Measurements from ENCODE around the gene CRCP. TPM values are rescaled to one million over a fixed set of nuclear protein-coding genes. Genes with fewer than 3 reads are reported as not detected.
A peak's percentile ranks its signal among the peaks of the same experiment; 100 is the strongest.

Gene CRCP
- total and polyA plus RNA-seq, 2 of the 13 experiments (the other 11 are each of a cell fraction or from before 2014, with no cell fraction given) = 22.7 to 31.0 TPM

- TF ChIP-seq KIAA2018 (CRISPR knock-in tag; IDR thresholded peaks at IDR 0.05; ENCODE audit: borderline replicate concordance) (no peak), CENPT (CRISPR knock-in tag; IDR thresholded peaks at IDR 0.05; ENCODE audit: low read depth) (peak; percentile 70; the same call in 1 of the 2 replicates), NFE2 (CRISPR knock-in tag; IDR thresholded peaks at IDR 0.05) (no peak), ZNF691 (CRISPR knock-in tag; IDR thresholded peaks at IDR 0.05; ENCODE audit: borderline replicate concordance, low read depth) (no peak), ZNF547 (CRISPR knock-in tag; IDR thresholded peaks at IDR 0.05) (peak; percentile 89), BRD4 (CRISPR knock-in tag; IDR thresholded peaks at IDR 0.05) (peak; percentile 64; the same call in 1 of the 2 replicates), RAD21 (CRISPR knock-in tag; IDR thresholded peaks at IDR 0.05) (no peak; the same call in 1 of the 2 replicates), TGIF2 (CRISPR knock-in tag; IDR thresholded peaks at IDR 0.05) (peak; percentile 97), ATF7-NPFF (CRISPR knock-in tag; IDR thresholded peaks at IDR 0.05; ENCODE audit: low read depth) (peak; percentile 91), ZNF431 (CRISPR knock-in tag; IDR thresholded peaks at IDR 0.05; ENCODE audit: borderline replicate concordance, low read depth) (no peak), SATB2 (CRISPR knock-in tag; IDR thresholded peaks at IDR 0.05) (peak; percentile 48; the same call in 1 of the 2 replicates), ZNF724P (CRISPR knock-in tag; IDR thresholded peaks at IDR 0.05; ENCODE audit: borderline replicate concordance) (no peak), ZKSCAN5 (CRISPR knock-in tag; IDR thresholded peaks at IDR 0.05) (peak; percentile 79), SALL1 (CRISPR knock-in tag; IDR thresholded peaks at IDR 0.05) (peak; percentile 87), KDM5B (CRISPR knock-in tag; IDR thresholded peaks at IDR 0.05; ENCODE audit: borderline replicate concordance) (peak; percentile 75; the same call in 1 of the 2 replicates), RFX3 (CRISPR knock-in tag; IDR thresholded peaks at IDR 0.05) (no peak), ETV6 (CRISPR knock-in tag; conservative IDR thresholded peaks at IDR 0.05) (peak; percentile 58), SMARCC2 (IDR thresholded peaks at IDR 0.05) (no peak)
Measured at GRCh38 chr7:66075590-66076461, 38.8 kb upstream of the CRCP start, which contains the start of gene ASL (continued).

All from HepG2 (cell line).